HL-60/S4 treated with retinoic acid at 250 ng/mL for 4 days and 3 days (cell line): ENCODE measurements around the gene CAPZA2.

Source experiments
- in situ Hi-C: fragments of 300-500 bp; cut with MboI; formaldehyde crosslinking; loops from 2 replicates; pipeline ENCODE4 v1.7.0; 2022; ENCODE audit warnings: low sequenced_read_pairs

Gene CAPZA2

DNA sequence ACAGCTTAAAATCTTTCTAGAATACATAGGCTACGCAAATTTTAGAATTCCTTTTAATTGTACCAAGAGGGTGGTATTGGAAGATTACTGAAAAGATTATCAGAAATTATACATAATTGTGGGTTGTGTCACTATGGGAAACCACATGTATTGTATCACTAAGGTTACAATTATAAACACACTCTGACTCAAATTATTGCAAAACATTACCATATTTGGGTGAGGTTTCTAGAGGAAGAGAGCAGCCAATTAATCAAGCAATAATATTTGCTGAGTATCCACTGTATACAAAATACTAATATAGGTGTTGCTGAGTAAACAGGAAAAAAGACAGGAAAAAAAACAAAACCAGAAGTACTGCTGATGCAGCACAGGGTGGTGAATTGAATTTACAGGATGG, 3.1 kb upstream of the CAPZA2 start:
- in situ Hi-C loops = no loop called here

DNA sequence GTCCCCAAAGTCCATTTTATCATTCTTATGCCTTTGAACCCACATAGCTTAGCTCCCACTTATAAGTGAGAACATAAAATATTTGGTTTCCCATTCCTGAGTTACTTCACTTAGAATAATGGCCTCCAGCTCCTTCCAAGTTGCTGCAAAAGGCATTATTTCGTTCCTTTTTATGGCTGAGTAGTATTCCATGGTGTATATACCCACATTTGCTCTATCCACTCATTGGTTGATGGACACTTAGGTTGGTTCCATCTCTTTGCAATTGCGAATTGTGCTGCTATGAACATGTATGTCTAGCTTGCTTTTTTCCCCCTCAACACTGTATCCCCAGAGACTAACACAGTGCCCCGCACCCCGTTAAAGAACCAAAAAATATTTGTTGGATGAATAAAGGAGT, 670 bp upstream of the CAPZA2 start:
- in situ Hi-C loops = no loop called here

GRCh38 chr7:116862951-116863670, 724 bp downstream of the CAPZA2 start:
- in situ Hi-C loops = no loop called here

DNA sequence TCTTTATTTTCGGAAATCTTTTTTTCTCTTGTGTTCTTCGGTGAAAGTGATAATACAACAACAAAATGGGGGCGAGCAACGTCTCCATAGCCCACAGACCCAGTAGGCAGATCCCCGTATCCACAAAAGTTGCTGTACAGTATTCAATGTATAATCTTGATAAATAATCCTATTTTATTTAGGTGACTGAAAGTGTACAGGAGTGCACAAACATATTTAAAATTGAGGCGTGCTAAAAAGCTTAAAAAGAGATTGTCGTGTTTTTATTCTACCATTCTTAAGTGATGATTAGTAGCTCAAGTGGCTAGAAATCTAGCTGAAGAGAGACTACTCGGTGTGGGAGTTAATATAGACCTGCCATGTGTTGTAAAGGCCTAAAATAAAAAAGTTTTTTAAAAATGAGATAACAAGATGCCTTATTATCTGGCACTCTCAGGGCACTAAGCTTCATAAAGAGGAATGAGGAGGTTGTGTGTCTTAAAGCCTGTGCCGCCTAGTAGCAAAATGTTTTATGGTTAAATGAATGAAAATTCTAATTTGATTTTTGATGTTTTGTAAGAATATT, 1.6 kb downstream of the CAPZA2 start:
- in situ Hi-C loops = no loop called here

GRCh38 chr7:116871061-116871700, 8.8 kb downstream of the CAPZA2 start:
- in situ Hi-C loops = no loop called here

DNA sequence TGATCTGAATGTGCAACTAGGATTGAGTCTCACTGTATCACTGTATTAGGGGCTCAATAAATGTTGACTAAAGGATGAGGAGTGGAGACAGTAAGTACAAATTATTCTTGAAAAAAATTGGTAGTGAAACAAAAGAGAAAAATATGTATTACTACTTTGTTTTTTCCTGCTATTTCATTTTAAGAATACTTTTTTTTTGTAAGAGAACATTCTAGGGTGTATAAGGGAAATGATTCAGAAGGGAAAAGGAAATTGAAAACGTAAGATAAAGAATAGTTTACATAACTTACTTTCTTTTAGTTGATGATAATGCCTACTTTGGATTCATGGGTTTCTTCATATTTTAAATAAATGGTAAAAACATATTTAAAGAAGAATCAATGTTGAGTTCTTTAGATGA, 9.6 kb downstream of the CAPZA2 start:
- in situ Hi-C loops = no loop called here

GRCh38 chr7:116873619-116874018, 11.2 kb downstream of the CAPZA2 start:
- in situ Hi-C loops = no loop called here

DNA sequence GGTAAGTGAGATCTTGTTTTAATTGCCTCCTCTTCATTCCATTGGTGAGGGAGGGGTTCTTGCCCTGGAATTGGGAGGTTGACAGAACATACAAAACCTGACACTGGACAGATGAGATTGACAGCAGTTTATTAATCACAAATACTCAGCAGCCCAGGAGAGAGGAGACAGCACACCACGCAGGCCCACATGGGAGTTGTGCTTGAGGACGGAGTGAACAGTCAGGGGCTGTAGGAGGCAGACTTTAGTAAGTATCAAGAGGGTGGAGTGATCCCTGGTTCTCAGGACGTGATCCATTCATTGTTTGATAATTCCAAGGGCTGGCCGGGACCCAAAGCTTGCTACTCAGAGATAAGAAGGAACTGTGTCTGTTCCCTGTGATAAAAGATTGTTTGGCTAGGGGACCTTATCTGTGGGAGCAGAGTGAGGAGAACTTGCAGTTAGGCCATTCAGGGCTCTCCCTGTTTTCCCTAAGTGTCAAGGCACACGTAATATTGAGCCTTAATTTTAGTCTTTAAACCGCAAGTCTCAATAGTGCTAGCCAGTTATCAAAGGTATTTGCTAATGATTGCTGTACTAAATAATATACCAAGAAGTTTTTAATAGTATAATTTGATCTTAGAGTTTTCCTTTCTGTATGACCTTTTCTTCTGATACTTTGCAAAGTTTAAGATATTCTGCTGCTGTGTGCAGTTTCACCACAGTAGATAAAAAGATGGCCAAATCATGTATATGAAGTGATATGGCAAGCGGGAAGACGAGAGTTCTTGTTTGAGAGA, 14.5 kb downstream of the CAPZA2 start:
- in situ Hi-C loops = no loop called here

DNA sequence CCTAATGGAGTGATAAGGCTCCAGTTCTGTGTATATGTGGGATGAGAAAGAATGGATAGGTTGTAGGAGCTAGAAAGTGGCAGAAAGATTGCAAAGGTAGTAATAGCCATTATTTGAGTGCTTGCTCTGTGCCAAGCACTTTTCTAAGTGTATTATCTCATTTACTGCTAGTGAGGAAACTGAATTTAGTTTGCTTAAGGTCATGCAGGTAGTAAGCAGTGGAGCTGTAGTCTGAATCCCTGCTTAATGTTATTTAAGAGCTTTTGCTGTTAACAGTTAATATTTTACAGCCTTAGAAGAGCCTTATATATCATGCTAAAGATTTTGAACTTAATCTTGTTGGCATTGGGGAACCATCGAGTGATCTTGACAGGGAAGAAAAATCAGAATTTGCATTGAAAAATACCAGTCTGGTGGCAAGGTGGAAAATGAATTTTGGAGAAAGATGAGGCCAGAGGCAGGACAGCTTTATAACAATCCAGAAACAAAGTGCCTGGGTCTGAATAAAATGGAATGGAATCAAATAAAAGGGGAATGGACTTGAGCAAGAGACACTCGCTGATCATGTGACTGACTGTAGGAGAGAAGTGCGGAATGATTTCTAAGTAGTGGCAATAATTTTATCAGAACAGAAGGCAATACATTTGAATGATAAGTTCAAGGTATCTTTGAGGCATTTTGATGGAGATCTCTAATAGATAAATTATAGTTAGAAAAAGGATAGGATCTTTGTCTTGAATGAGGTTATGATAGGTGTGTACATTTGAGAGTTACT, 15.2 kb downstream of the CAPZA2 start:
- in situ Hi-C loops = no loop called here

DNA sequence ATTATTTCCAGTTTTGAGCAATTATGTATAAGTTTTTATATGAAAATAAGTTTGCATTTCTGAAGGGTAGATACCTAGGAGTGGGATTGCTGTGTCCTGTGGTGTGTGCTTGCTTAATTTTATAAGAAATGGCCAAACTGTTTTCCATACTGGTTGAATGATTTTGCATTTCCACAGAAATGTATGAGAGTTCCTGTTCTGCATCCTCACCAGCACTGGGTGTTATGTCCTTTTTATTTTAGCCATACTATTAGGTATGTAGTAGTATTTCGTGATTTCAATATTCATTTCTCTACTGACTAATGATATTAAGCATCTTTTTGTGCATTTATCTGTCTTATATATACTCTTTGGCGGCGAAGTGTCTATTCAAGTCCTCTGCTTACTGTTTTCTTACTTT, 22.3 kb downstream of the CAPZA2 start:
- in situ Hi-C loops = no loop called here

- in situ Hi-C loops = no loop called here
Observed at GRCh38 chr7:116885724-116886123, 23.3 kb downstream of the CAPZA2 start.

DNA sequence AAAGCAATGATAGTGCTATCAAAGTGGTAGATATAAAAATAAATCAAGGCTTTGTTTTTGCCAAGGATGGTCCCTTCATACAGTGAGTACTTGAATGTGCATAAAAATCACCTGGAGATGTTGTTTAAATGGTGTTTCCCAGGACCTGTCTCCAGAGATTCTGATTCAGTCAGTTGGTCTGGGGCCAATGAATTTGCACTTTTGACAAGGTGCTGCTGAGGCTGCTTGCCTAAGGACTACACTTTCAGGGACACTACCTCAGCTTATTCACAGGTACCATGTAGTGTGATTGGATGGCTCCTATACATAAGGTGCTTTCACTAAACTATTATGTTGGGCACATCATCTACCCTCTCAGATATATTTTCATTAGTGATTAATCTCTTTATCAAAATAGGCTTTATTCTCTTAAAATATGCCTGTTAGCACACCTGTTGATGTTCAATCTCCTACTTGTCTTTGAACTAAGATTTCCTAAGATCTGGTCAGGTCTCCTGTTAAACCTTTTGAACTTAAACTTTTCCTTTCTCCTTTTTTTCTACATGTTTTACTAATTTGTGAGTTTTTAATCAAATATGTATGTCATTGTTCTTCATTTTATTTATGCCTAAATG, 24.3 kb downstream of the CAPZA2 start:
- in situ Hi-C loops = no loop called here

DNA sequence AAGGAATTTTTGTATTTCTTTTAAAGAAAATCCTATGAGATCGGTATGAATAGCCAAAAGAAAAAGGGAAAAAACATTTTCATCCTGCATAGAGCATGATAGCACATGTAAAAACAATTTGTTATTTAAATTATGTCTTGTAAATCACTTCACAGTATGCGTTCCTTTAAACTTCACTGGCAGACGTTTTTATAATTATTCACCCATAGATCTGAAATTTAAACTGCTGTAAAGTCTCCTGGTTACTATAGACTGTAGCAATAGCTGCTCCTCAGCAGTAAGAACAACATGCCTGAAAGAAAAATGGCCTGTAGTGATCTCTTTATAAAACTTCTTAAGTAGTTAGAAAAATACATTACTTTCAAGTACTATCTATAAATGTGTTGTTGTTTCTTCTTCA, 26.5 kb downstream of the CAPZA2 start:
- in situ Hi-C loops = no loop called here

DNA sequence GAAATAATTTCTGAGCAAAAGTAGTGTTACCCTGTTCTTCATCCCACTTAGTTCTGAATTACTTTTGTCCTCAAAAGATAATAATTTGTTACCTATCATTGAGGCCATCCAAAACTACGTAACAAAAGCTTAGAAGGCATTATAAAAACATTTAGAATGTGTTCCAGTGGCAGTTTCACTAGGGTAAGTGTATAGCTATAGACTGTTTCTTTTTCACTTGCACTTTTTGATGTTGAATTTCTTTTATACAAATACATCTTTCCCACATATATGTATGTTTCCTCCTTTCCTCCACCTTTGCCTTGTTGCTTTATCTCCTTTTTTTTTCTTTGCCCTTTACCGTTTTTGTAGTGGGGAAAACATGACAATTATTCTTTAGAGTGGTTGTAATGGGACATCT, 33.5 kb downstream of the CAPZA2 start:
- in situ Hi-C loops = no loop called here

- in situ Hi-C loops = no loop called here
Observed at GRCh38 chr7:116897661-116898060, 35.3 kb downstream of the CAPZA2 start.

DNA sequence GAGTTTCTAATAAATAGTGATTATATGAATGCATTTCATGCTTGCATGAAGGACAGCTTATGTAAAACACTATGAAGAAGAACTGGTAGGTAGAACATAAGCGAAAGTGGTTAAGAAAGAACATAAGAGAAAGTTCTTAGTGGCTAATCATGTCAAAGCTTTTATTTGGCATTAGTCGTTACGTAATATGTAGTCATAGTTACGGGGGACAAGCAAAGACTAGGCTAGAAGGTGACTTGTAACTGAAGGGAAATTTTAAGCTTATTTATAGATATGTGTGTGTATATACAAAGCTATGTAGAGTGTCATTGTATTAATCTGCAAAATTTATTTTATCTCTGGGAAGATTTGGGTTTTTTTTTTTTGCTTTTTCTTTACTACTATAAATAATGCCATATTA, 36.9 kb downstream of the CAPZA2 start:
- in situ Hi-C loops = no loop called here

DNA sequence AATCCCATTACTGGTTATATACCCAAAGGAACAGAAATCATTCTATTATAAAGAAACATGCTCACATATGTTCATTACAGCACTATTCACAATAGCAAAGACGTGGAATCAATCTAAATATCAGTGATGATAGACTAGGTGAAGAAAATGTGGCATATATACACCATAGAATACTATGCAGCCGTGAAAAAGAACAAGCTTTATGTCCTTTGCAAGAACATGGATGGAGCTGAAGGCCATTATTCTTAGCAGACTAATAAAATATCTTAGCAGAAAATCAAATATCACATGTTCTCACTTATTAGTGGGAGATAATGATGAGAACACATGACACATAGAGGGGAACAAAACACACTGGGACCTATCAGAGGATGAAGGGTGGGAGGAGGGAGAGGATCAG, 38.8 kb downstream of the CAPZA2 start:
- in situ Hi-C loops = no loop called here

GRCh38 chr7:116902867-116903266, 40.5 kb downstream of the CAPZA2 start:
- in situ Hi-C loops = no loop called here

DNA sequence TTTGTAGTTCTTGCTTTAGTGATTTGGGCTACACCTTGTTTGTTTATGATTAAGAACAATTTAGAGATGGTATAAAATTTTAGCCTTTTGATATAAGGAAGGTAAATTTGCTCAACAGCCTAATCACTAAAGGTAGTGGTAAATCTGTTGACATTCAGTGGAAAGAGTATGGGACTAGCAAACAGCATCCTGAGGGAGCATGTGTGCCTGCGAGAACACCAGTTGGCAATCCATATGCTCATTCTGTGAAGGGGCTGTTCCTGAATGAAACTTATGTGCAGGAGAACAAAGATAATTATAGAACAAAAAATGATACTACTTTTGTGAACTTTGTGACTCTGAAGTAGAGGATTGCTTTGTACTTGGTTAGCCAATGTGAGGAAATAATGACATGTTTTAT, 44.0 kb downstream of the CAPZA2 start:
- in situ Hi-C loops = no loop called here

- in situ Hi-C loops = no loop called here
Observed at GRCh38 chr7:116910383-116910782, 48.0 kb downstream of the CAPZA2 start.

DNA sequence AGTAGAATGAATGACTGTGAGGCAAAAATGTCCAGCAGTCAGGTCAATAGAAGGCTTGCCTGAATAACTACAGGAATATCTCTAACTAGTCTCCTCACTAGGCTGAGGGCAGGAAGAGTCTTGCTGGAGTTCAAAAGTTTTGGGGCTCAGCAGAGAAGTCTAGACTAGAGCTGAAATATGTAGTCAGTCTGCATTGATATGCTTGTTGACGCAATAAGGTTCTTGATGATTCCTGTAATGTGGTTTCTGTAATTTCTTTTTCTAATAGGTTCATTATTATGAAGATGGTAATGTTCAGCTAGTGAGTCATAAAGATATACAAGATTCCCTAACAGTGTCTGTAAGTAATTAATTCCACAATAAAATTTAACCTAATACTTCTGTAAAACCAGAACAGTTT, 49.4 kb downstream of the CAPZA2 start:
- in situ Hi-C loops = no loop called here
